Epithelial cell of esophagus (primary cell): ENCODE data around the gene SLC25A19.

Experiments
- DNase-seq: peaks from one replicate; pipeline ENCODE4 v3.0.0; 2010; ENCODE audit warnings: low read depth
- H3K4me3 ChIP-seq: 2 replicates; pipeline ENCODE4 v1.5.1; 2011; ENCODE audit warnings: mild to moderate bottlenecking, low read length, control low read depth
- CTCF ChIP-seq: IDR thresholded peaks from 2 replicates; pipeline ENCODE4 v1.5.1; 2011; ENCODE audit warnings: low read depth, mild to moderate bottlenecking, low read length, control low read depth, inconsistent platforms; ENCODE audit not compliant: insufficient read depth; ENCODE audit errors: missing control alignments

SLC25A19 gene

GRCh38 chr17:75237100-75238014 lies 51.9 kb downstream of the SLC25A19 start:
- no peak for DNase-seq
- TF ChIP-seq CTCF: no peak
- no peak overlapping the region for H3K4me3 ChIP-seq

GRCh38 chr17:75232786-75233185 lies 56.4 kb downstream of the SLC25A19 start:
- H3K4me3 ChIP-seq: no peak overlapping the region
- DNase-seq: no peak
- TF ChIP-seq CTCF: no peak

- H3K4me3 ChIP-seq: no peak overlapping the region
- TF ChIP-seq CTCF: no peak
- no peak for DNase-seq
Observed at GRCh38 chr17:75231741-75232464, 57.3 kb downstream of the SLC25A19 start.

- no peak overlapping the region for H3K4me3 ChIP-seq
- DNase-seq: no peak
- TF ChIP-seq CTCF: no peak
Observed at GRCh38 chr17:75231071-75231470, 58.2 kb downstream of the SLC25A19 start.

GRCh38 chr17:75228847-75229246 lies 60.4 kb downstream of the SLC25A19 start:
- no peak for DNase-seq
- no peak overlapping the region for H3K4me3 ChIP-seq
- no peak for TF ChIP-seq CTCF

- TF ChIP-seq CTCF: no peak
- no peak for DNase-seq
- H3K4me3 ChIP-seq: no peak overlapping the region
Observed at GRCh38 chr17:75228305-75228704, 60.9 kb downstream of the SLC25A19 start.
